ENCODE results near the gene RRP15. TPM values are rescaled to one million over a fixed set of nuclear protein-coding genes. Genes with fewer than 3 reads are reported as not detected.

Gene RRP15
- total and polyA plus RNA-seq, 2 of the 8 experiments (the other 6 are each of a cell fraction or from before 2014, with no cell fraction given) = 3.7 to 52.8 TPM

DNA sequence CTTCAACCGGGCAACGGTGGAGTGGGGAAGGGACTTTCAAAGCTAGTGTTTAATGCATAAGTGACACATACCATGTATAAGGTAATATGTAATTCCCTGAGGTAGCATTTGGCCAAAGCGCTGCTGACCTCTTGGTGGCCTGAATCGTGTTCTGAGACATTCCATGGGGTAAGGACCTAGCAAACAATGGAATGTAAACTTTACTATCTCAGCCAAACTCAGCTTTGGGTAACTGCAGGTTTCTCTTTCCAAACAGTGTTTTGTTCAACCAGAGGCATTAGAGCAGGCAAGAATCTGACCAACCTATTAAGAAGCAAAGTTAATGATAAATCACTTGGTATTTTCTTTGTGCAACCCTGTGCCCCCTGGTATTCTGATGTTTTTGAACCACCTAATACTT is 82.0 kb downstream of the RRP15 start:
- Histone ChIP-seq H3K79me2 (ENCODE audit: control insufficient read depth in 1 of 2, insufficient read depth in 2 of 2, low read length in 2 of 2) (no peaks in the 10 kb centered on the region), H4K20me1 (replicated peaks in 1 of 2; ENCODE audit: control insufficient read depth in 1 of 2, insufficient read depth in 2 of 2, low read length in 2 of 2) (no peaks in the 10 kb centered on the region), H3K23ac (ENCODE audit: insufficient read length) (no peak overlapping the region), H3K4me2 (ENCODE audit: insufficient read depth in 1 of 2, low read depth in 2 of 2, low read length in 2 of 2) (no peak overlapping the region), H3K27me3 (replicated peaks in 1 of 4; ENCODE audit: control insufficient read depth in 3 of 4, extremely low read depth in 1 of 4, insufficient read depth in 3 of 4, low read length in 3 of 4) (no peaks in the 10 kb centered on the region), H2BK5ac (ENCODE audit: low read depth, low read length) (no peak overlapping the region), H2BK15ac (ENCODE audit: low read length) (no peak overlapping the region), H3K4me1 (replicated peaks in 1 of 4; ENCODE audit: control insufficient read depth in 3 of 4, insufficient read depth in 4 of 4, low read length in 3 of 4) (peaks cover 0 to 2% (median 0%) of the 10 kb centered on the region in 4 experiments; a peak in 1 of 7 replicates), H3K4me3 (ENCODE audit: extremely low read depth in 1 of 4, insufficient read depth in 2 of 4, low read depth in 3 of 4, low read length in 4 of 4) (no peak overlapping the region), H2BK120ac (replicated peaks; ENCODE audit: low read depth, low read length) (no peak overlapping the region), H4K5ac (ENCODE audit: insufficient read length, low read depth, low read length) (no peak overlapping the region), H3K18ac (ENCODE audit: extremely low read depth, low read length) (no peak overlapping the region), H3K23me2 (ENCODE audit: low read depth, low read length) (no peaks in the 10 kb centered on the region), H3K79me1 (ENCODE audit: low read depth, low read length) (no peaks in the 10 kb centered on the region), H4K8ac (ENCODE audit: extremely low read depth, insufficient read depth, low read length) (no peak overlapping the region), H3K56ac (replicated peaks; ENCODE audit: insufficient read length, low read depth, low read length) (no peak overlapping the region), H3K36me3 (ENCODE audit: control insufficient read depth in 2 of 4, insufficient read depth in 4 of 4, low read length in 3 of 4) (no peaks in the 10 kb centered on the region), H3K9me3 (ENCODE audit: insufficient read depth in 2 of 2, low read depth in 1 of 2, low read length in 1 of 2) (no peaks in the 10 kb centered on the region), H3K27ac (ENCODE audit: low read depth, low read length) (no peak overlapping the region), H3K9ac (replicated peaks in 1 of 4; ENCODE audit: extremely low read depth in 1 of 4, low read depth in 3 of 4, low read length in 3 of 4) (no peak overlapping the region), H4K91ac (replicated peaks; ENCODE audit: insufficient read length, low read length) (no peak overlapping the region), H2AK5ac (ENCODE audit: low read depth, low read length) (no peak overlapping the region), H2BK20ac (ENCODE audit: low read length) (no peak overlapping the region), H2BK12ac (ENCODE audit: low read depth, low read length) (no peak overlapping the region), H2AFZ (ENCODE audit: low read length) (no peak overlapping the region), H3K14ac (ENCODE audit: insufficient read length) (no peak overlapping the region), H3K4ac (replicated peaks; ENCODE audit: insufficient read length, low read depth, low read length) (no peak overlapping the region)
- TF ChIP-seq CREB1 (IDR thresholded peaks at IDR 0.05) (no peak), SIX5 (IDR thresholded peaks at IDR 0.05; ENCODE audit: low read depth, low read length) (no peak), CBX8 (IDR thresholded peaks at IDR 0.05; ENCODE audit: borderline replicate concordance, low read depth, low read length) (no peak)
- POLR2A ChIA-PET (ENCODE audit: partially characterized antibody) = no interaction called here
- CTCF ChIA-PET (ENCODE audit: partially characterized antibody) = interaction anchor here (0.8 to 4.0 kb wide), 5 partner anchors 11 to 700 kb away, joined by 3 to 19 read pairs (median 4); no protein-coding TSS in a partner anchor
- FAIRE-seq = no peak
- no peak for DNase-seq (ENCODE audit: low read depth in 1 of 2, low spot score in 2 of 2)
- 89% methylated on average over 4 of the region's 4 CpGs; no CpG with 5 or more reads in 1 of the 2 experiments for WGBS, 2 experiments (ENCODE audit: extremely low coverage in 1 of 2, insufficient coverage in 1 of 2, insufficient read length in 1 of 2, insufficient replicate concordance in 2 of 2, low coverage in 1 of 2, low lambda C conversion rate in 2 of 2, missing lambda C conversion rate in 1 of 2)

Measured in H1 (cell line).